BLaER1 treated with 17β-estradiol and CSF1 and Interleukin-3, amounts not matched to agents 10 nM and 100 nM (cell line): ENCODE measurements around the gene MMEL1.

Experiments used
- H3K27ac ChIP-seq, 11 experiments: shearing (Covaris generic); formaldehyde crosslinking; 2 replicates each; pipeline ENCODE4 v1.8.1; 2022
- H3K27me3 ChIP-seq, 11 experiments: shearing (Covaris generic); formaldehyde crosslinking; 2 replicates each; pipeline ENCODE4 v1.8.1; 2022
- H3K36me3 ChIP-seq, 11 experiments: shearing (Covaris generic); formaldehyde crosslinking; 2 replicates each; pipeline ENCODE4 v1.8.1; 2022
- H3K4me1 ChIP-seq, 10 experiments: shearing (Covaris generic); formaldehyde crosslinking; 2 replicates each; pipeline ENCODE4 v1.8.1; 2022
- H3K4me2 ChIP-seq, 11 experiments: shearing (Covaris generic); formaldehyde crosslinking; 2 replicates each; pipeline ENCODE4 v1.8.1; 2022
- H3K4me3 ChIP-seq, 10 experiments: shearing (Covaris generic); formaldehyde crosslinking; 2 replicates each; pipeline ENCODE4 v1.8.1; 2022
- H3K9ac ChIP-seq, 11 experiments: shearing (Covaris generic); formaldehyde crosslinking; 2 replicates each; pipeline ENCODE4 v1.8.1; 2022
- H3K9me3 ChIP-seq, 11 experiments: shearing (Covaris generic); formaldehyde crosslinking; replicated peaks in 1 of 11; 2 replicates each; pipeline ENCODE4 v1.8.1; 2022
- H4K20me1 ChIP-seq, 11 experiments: shearing (Covaris generic); formaldehyde crosslinking; 2 replicates each; pipeline ENCODE4 v1.8.1; 2022
- Cebpa-rat ChIP-seq, 11 experiments: shearing (Covaris generic); IDR thresholded peaks; 2 replicates each; pipeline ENCODE4 v1.8.1; 2022

The MMEL1 gene

GRCh38 chr1:2650967-2651645, 18.3 kb upstream of the MMEL1 start:
- Histone ChIP-seq H3K4me2 (no peak overlapping the region), H3K27ac (no peak overlapping the region), H3K4me1 (no peaks in the 10 kb centered on the region), H3K9me3 (peaks cover 27 to 34% (median 31%) of the 10 kb centered on the region in 11 experiments), H4K20me1 (peaks cover 0 to 54% (median 39%) of the 10 kb centered on the region in 11 experiments; a peak in 17 of 22 replicates), H3K27me3 (peaks cover 92 to 99% (median 98%) of the 10 kb centered on the region in 11 experiments), H3K9ac (no peak overlapping the region), H3K4me3 (no peak overlapping the region), H3K36me3 (no peaks in the 10 kb centered on the region)
- TF ChIP-seq Cebpa-rat (IDR thresholded peaks at IDR 0.05): no peak

GRCh38 chr1:2646837-2647236, 14.0 kb upstream of the MMEL1 start:
- H3K9me3 ChIP-seq: peaks cover 27 to 36% (median 31%) of the 10 kb centered on the region in 11 experiments
- H3K4me2 ChIP-seq: no peak overlapping the region
- H4K20me1 ChIP-seq: peaks cover 0 to 31% (median 4%) of the 10 kb centered on the region in 11 experiments; a peak in 14 of 22 replicates
- H3K27ac ChIP-seq: no peak overlapping the region
- TF ChIP-seq Cebpa-rat (IDR thresholded peaks at IDR 0.05): no peak
- peaks cover 5 to 17% (median 16%) of the 10 kb centered on the region in 10 experiments for H3K4me1 ChIP-seq
- peaks cover 63 to 86% (median 85%) of the 10 kb centered on the region in 11 experiments for H3K27me3 ChIP-seq
- no peak overlapping the region for H3K9ac ChIP-seq
- no peaks in the 10 kb centered on the region for H3K36me3 ChIP-seq
- no peak overlapping the region for H3K4me3 ChIP-seq

DNA sequence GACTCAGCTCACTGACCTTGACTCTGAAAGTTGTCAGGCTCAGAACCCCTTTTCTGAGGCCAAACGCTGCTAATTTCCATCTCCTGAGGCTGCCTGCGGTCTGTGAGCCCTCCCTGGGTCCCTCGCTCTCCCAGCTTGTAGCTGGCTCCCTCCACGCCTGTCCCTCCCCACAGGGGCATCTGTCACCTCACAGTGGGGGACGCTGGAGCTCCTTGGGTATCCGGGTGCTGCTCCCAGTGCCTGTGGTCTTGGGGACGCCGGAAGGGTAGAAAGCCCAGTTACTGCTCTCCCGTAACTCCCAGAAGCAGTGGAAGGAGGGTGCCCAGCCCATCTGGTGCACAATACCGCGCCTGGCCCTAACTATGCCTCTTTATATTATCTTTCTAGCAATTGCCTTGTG, 13.0 kb upstream of the MMEL1 start:
- H3K9ac ChIP-seq: no peak overlapping the region
- H3K36me3 ChIP-seq: no peaks in the 10 kb centered on the region
- peaks cover 53 to 76% (median 74%) of the 10 kb centered on the region in 11 experiments for H3K27me3 ChIP-seq
- peaks cover 27 to 36% (median 31%) of the 10 kb centered on the region in 11 experiments for H3K9me3 ChIP-seq
- peaks cover 0 to 29% (median 6%) of the 10 kb centered on the region in 11 experiments; a peak in 11 of 22 replicates for H4K20me1 ChIP-seq
- no peak overlapping the region for H3K4me3 ChIP-seq
- peaks cover 12 to 23% (median 22%) of the 10 kb centered on the region in 10 experiments for H3K4me1 ChIP-seq
- H3K4me2 ChIP-seq: no peak overlapping the region
- H3K27ac ChIP-seq: no peak overlapping the region
- no peak for TF ChIP-seq Cebpa-rat (IDR thresholded peaks at IDR 0.05)

GRCh38 chr1:2645143-2645542, 12.3 kb upstream of the MMEL1 start:
- Histone ChIP-seq H3K27ac (no peak overlapping the region), H3K9ac (no peak overlapping the region), H3K36me3 (no peaks in the 10 kb centered on the region), H3K4me3 (no peak overlapping the region), H3K4me2 (no peak overlapping the region), H3K4me1 (peaks cover 12 to 23% (median 22%) of the 10 kb centered on the region in 10 experiments), H4K20me1 (peaks cover 0 to 31% (median 6%) of the 10 kb centered on the region in 11 experiments; a peak in 11 of 22 replicates), H3K27me3 (peaks cover 46 to 70% (median 68%) of the 10 kb centered on the region in 11 experiments), H3K9me3 (peaks cover 27 to 36% (median 31%) of the 10 kb centered on the region in 11 experiments)
- no peak for TF ChIP-seq Cebpa-rat (IDR thresholded peaks at IDR 0.05)

GRCh38 chr1:2644591-2645101, 11.8 kb upstream of the MMEL1 start:
- H3K27me3 ChIP-seq: peaks cover 41 to 65% (median 63%) of the 10 kb centered on the region in 11 experiments
- no peak overlapping the region for H3K27ac ChIP-seq
- no peak overlapping the region for H3K4me3 ChIP-seq
- H3K9ac ChIP-seq: no peak overlapping the region
- H3K9me3 ChIP-seq: peaks cover 27 to 36% (median 31%) of the 10 kb centered on the region in 11 experiments
- H3K4me2 ChIP-seq: no peak overlapping the region
- TF ChIP-seq Cebpa-rat (IDR thresholded peaks at IDR 0.05): no peak
- no peaks in the 10 kb centered on the region for H3K36me3 ChIP-seq
- peaks cover 12 to 23% (median 22%) of the 10 kb centered on the region in 10 experiments for H3K4me1 ChIP-seq
- peaks cover 0 to 36% (median 6%) of the 10 kb centered on the region in 11 experiments; a peak in 11 of 22 replicates for H4K20me1 ChIP-seq

DNA sequence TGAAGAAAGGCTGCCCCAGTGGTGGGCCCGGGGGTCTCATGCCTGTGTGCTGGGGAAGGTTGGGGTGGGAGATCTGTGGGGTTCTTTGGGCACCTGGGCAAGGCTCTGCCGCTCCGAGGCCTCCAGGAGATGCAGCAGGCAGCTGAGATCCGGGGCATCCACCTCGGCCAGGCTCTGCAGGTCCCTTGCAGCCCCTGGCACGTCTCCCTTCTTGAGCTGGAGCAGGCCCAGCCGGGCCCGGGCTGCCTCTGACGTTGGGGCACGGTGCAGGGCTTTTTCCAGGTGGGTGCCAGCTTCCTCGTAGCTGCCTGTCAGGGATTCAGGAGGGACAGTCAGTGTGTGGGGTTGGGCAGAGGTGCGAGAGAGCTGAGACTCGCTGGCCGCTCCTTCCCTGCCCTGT, 11.4 kb upstream of the MMEL1 start:
- Histone ChIP-seq H3K27me3 (peaks cover 37 to 60% (median 58%) of the 10 kb centered on the region in 11 experiments), H3K9ac (no peak overlapping the region), H4K20me1 (peaks cover 0 to 37% (median 6%) of the 10 kb centered on the region in 11 experiments; a peak in 11 of 22 replicates), H3K36me3 (no peaks in the 10 kb centered on the region), H3K4me2 (peak overlapping the region in 2 of 11 experiments; percentile 99 to 100; a peak in 2 of 22 replicates), H3K4me1 (peaks cover 12 to 23% (median 22%) of the 10 kb centered on the region in 10 experiments), H3K9me3 (peaks cover 27 to 33% (median 30%) of the 10 kb centered on the region in 11 experiments), H3K4me3 (no peak overlapping the region), H3K27ac (no peak overlapping the region)
- no peak for TF ChIP-seq Cebpa-rat (IDR thresholded peaks at IDR 0.05)

DNA sequence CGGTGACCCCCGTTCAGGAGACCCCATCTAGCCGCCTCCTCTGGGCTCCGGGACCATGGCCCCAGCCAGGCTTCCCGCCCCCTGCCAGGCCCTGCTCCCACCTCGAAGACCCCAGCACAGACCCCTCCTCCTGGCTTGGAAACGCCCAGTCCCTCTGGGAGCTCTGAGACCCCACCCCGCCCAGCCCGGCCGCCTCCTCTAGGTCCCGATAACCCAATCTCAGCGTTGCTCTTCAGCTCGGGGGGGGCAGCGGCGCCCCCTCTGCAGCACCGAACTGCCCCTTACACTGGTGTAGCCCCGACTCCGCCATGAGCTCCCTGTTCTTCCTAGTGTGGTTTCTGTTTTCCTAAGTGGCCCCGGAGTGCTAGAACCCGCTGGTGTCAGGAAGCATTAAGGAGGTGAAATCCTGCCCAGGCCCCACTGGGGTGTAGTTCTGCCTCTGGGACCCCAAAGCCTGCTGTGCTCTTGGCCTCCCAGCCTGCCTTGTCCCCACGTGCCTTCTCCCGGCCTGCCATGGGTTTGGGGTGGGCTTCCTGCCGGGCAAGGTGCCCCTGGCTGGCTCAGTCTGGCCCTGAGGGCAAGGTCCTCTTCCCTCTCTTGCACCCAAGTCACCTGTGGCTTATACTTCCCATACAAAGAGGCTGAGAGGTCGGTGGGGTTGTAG, 10.7 kb upstream of the MMEL1 start:
- peaks cover 12 to 23% (median 22%) of the 10 kb centered on the region in 10 experiments for H3K4me1 ChIP-seq
- peaks cover 0 to 37% (median 6%) of the 10 kb centered on the region in 11 experiments; a peak in 11 of 22 replicates for H4K20me1 ChIP-seq
- TF ChIP-seq Cebpa-rat (IDR thresholded peaks at IDR 0.05): no peak
- H3K27me3 ChIP-seq: peaks cover 30 to 54% (median 52%) of the 10 kb centered on the region in 11 experiments
- peaks cover 22 to 27% (median 24%) of the 10 kb centered on the region in 11 experiments for H3K9me3 ChIP-seq
- peak overlapping the region in 1 of 11 experiments; percentile 81; a peak in 2 of 22 replicates for H3K27ac ChIP-seq
- peak overlapping the region; percentile 63 to 89 (median 76); a peak in 19 of 20 replicates for H3K4me3 ChIP-seq
- peak overlapping the region in 9 of 11 experiments; percentile 80 to 96 (median 86); a peak in 14 of 22 replicates for H3K9ac ChIP-seq
- H3K4me2 ChIP-seq: peak overlapping the region; percentile 93 to 100 (median 99)
- no peaks in the 10 kb centered on the region for H3K36me3 ChIP-seq

DNA sequence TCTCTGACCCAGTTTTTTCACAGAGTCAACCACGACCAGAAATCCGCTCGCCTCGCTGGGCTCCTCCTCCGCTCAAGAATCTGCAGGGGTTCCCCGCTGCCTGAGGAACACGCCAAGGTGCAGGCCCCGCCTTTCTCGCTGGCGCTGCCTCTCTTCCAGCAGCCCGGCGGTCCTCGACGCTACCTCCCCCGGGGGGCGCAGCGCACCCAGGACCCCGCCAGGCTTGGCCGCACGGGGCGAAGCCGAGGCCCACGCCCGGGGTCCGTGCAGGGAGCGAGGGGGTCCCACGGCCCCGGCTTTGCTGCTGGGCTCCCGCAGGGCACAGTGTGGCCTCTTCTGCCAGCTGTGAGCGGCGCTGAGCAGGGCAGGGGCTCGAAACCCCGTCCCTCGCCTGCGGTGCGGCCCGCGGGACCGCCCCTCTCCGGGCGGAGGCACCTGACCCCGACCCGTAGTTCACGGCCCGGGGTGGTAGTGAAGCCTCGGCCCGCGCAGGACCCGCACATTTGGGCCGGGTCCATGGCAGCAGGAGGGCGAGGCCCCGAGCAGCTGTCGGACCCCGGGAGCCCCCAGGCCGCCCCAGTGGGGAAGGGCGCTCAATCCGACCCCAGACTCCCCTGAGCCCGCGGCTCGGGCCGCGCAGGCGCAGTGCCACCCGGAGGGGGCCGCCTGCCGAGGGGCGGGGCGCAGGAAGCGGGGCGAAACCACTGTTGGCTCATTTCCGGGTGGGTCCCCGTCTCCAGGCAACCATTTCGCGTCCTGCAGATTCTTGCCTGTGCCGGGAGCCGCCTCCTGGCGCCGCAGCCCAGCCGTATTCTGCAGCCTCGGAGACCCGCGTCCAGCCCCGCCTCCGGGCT, 10.0 kb upstream of the MMEL1 start:
- Histone ChIP-seq H3K4me3 (peak overlapping the region; percentile 63 to 89 (median 76)), H3K27ac (peak overlapping the region; percentile 76 to 92 (median 84)), H3K9me3 (peaks cover 17 to 26% (median 20%) of the 10 kb centered on the region in 11 experiments), H3K27me3 (peaks cover 23 to 46% (median 45%) of the 10 kb centered on the region in 11 experiments), H4K20me1 (peaks cover 0 to 37% (median 6%) of the 10 kb centered on the region in 11 experiments; a peak in 11 of 22 replicates), H3K36me3 (no peaks in the 10 kb centered on the region), H3K4me2 (peak overlapping the region; percentile 93 to 100 (median 99)), H3K4me1 (peaks cover 12 to 23% (median 22%) of the 10 kb centered on the region in 10 experiments), H3K9ac (peak overlapping the region; percentile 73 to 96 (median 86))
- no peak for TF ChIP-seq Cebpa-rat (IDR thresholded peaks at IDR 0.05)
